ENCODE measurements around the gene SLC35E1.

Gene SLC35E1

DNA sequence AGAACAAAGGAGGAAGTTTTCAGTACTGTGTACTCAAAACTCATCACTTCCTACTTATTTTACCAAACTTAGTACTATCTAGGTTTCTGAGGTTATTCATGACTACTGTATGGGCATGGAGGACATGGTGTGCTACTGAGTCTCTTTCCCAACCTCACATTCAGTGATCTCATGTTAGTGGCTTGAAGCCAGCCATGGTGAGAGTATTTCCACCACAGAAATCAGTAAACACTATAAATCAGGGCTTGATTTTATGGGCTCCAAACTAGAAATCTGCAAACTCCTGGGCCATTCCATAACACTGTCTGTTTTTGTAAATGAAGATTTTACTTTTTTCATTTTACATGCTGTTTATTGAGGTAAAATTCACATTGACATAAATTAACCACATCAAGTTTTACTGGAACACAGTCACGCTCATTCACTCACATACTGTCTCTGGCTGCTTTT is 36.1 kb upstream of the SLC35E1 start:
- CTCF ChIA-PET, result interaction anchor here (0.8 to 1.2 kb wide), 2 partner anchors 9 to 19 kb away, joined by 3 read pairs; no protein-coding TSS in a partner anchor

DNA sequence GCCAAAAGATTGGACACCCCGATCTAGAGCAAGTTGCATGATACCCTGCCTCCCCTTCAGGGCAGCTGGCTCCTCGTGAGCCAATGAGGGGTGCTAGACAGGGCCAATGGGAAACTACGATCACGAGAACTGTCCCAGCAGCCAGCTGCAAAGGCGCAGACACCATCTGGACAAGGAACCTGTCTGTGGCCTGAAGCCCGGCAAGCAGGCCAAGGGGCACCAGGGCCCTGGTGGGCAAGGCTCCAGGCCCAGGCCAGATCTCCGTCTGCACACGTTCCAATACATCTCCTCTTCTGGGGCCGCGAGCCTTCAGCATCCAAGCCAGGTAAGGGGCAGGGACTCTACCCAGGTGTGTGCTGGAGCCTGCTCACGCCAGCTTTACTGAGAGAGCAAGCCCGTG is 35.6 kb upstream of the SLC35E1 start:
- ChIA-PET POLR2A (no interaction called here), CTCF (interaction anchor here (0.8 to 1.2 kb wide), 2 partner anchors 10 to 19 kb away, joined by 3 read pairs; no protein-coding TSS in a partner anchor)
- TF ChIP-seq, protein P1, sequence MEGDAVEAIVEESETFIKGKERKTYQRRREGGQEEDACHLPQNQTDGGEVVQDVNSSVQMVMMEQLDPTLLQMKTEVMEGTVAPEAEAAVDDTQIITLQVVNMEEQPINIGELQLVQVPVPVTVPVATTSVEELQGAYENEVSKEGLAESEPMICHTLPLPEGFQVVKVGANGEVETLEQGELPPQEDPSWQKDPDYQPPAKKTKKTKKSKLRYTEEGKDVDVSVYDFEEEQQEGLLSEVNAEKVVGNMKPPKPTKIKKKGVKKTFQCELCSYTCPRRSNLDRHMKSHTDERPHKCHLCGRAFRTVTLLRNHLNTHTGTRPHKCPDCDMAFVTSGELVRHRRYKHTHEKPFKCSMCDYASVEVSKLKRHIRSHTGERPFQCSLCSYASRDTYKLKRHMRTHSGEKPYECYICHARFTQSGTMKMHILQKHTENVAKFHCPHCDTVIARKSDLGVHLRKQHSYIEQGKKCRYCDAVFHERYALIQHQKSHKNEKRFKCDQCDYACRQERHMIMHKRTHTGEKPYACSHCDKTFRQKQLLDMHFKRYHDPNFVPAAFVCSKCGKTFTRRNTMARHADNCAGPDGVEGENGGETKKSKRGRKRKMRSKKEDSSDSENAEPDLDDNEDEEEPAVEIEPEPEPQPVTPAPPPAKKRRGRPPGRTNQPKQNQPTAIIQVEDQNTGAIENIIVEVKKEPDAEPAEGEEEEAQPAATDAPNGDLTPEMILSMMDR (IDR thresholded peaks at IDR 0.05; ENCODE audit: control extremely low read depth, extremely low read depth, low read depth, missing control alignments), result no peak
- DNase-seq (ENCODE audit: extremely low spot score), result no peak

More for the DNA sequence above, 36.1 kb upstream of the SLC35E1 start:
- no peak for DNase-seq (ENCODE audit: extremely low spot score)
- TF ChIP-seq, protein P1 (IDR thresholded peaks at IDR 0.05; ENCODE audit: control extremely low read depth, extremely low read depth, low read depth, missing control alignments), result no peak
- POLR2A ChIA-PET, result no interaction called here

DNA sequence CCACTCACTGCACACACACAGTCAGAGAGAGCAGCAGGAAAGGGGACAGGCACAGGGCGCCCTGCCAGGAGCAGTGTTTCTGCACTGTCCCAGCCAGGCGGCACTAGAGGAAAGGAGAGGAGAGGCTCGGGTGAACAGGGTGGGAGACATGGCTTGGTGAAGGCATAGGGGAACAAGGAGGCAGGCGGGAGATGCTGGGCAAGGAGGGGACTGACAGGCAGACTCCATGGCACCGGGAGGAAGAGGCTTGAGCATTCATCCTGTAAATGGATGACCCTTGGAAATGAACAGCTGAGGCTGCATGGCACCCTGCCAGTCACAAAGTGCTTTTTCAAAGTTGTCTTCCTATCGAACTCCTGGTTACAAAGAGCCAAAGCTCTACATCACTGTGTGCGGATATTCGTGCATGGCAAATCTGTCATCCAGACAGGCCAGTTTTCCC is 33.4 kb upstream of the SLC35E1 start:
- no peak for DNase-seq (ENCODE audit: extremely low spot score)
- POLR2A ChIA-PET, result interaction anchor here (1.0 to 1.1 kb wide), 2 partner anchors 10 to 12 kb away, joined by 3 read pairs; no protein-coding TSS in a partner anchor
- CTCF ChIA-PET, result no interaction called here

DNA sequence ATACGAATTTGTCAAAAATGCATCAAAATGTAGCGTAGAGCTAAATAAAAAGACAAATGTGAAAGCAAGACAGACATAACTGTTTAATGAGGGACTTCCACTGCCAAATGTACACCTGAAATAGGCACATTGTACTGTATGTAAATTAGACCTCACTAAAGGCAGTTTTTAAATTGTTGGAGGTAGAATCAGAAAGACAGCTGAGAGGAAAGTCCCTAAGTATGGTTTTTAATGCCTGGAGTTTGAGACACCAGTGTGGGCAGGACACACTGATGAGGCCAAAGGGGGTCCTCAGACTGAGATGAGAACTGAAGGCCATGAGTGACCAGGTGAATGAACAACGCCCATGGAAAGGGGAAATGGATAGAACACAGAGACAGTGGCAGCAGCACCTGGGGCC is 32.9 kb upstream of the SLC35E1 start:
- ChIA-PET POLR2A (interaction anchor here (1.1 kb wide), 1 partner anchor 10 kb away, joined by 3 read pairs; no protein-coding TSS in a partner anchor), CTCF (no interaction called here)
- no peak for DNase-seq (ENCODE audit: extremely low spot score)
- TF ChIP-seq, protein P1 (IDR thresholded peaks at IDR 0.05; ENCODE audit: control extremely low read depth, extremely low read depth, low read depth, missing control alignments), result no peak

More for the DNA sequence above, 33.4 kb upstream of the SLC35E1 start:
- TF ChIP-seq, protein P1 (IDR thresholded peaks at IDR 0.05; ENCODE audit: control extremely low read depth, extremely low read depth, low read depth, missing control alignments), result no peak

DNA sequence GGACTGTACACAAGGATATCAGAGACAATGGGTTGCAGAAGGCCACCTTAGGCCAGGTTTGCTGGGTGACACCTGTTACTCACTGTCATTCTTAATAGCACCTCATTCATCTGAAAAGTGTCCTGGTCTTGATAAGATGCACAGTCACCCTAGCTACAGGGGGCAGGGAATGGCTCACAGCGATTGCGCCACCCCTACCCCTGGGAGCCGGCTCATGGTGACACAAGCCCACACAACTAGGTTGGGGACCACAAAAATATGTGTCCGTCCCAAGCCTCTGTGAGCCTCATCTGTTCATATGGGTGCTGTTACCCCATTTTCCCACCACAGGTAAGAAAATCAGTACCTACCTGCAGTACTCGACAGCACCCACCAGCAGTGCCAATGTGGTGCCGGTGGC is 32.4 kb upstream of the SLC35E1 start:
- ChIA-PET POLR2A (interaction anchor here (1.3 kb wide), 1 partner anchor 13 kb away, joined by 3 read pairs; no protein-coding TSS in a partner anchor), CTCF (interaction anchor here (0.7 kb wide), 1 partner anchor 13 kb away, joined by 3 read pairs; no protein-coding TSS in a partner anchor)
- TF ChIP-seq, protein P1 (IDR thresholded peaks at IDR 0.05; ENCODE audit: control extremely low read depth, extremely low read depth, low read depth, missing control alignments), result no peak
- no peak for DNase-seq (ENCODE audit: extremely low spot score)

DNA sequence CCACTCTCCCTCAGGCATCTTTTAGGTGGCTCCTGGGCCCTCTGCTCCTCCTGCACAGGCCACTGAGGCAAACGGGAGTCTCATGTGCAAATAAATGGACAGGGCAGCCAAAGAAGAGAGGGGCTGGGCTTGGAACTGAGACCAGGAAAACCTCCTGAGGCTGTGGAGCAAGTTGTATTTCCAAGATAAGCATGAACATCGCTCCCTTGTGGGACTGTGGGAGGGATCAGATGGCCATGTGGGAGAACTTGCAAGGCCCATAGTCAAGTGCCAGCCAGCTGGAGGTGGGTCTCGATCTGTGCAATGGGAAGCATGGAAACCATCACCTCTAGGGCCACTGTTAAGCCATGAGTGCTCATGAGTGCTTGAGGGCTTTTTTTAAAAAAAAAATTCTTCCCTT is 30.9 kb upstream of the SLC35E1 start:
- ChIA-PET POLR2A (interaction anchor here (0.5 kb wide), 1 partner anchor 239 kb away, joined by 5 read pairs; no protein-coding TSS in a partner anchor), CTCF (interaction anchor here (1.2 kb wide), 1 partner anchor 11 kb away, joined by 3 read pairs; no protein-coding TSS in a partner anchor)
- no peak for DNase-seq (ENCODE audit: extremely low spot score)
- TF ChIP-seq, protein P1 (IDR thresholded peaks at IDR 0.05; ENCODE audit: control extremely low read depth, extremely low read depth, low read depth, missing control alignments), result no peak
